HepG2 (cell line): ENCODE data around the gene TMEM258. TPM values are rescaled to one million over a fixed set of nuclear protein-coding genes. Genes with fewer than 3 reads are reported as not detected.

ENCODE experiments used
- FOSL1 ChIP-seq: sonication (generic); formaldehyde crosslinking; IDR thresholded peaks from 2 replicates; pipeline ENCODE4 v1.9.0; 2021; ENCODE audit warnings: missing genetic modification reagents, borderline replicate concordance
- HES4 ChIP-seq: sonication (generic); formaldehyde crosslinking; IDR thresholded peaks from 2 replicates; pipeline ENCODE4 v1.9.0; 2021; ENCODE audit warnings: mild to moderate bottlenecking, missing genetic modification reagents, borderline replicate concordance
- HNRNPH1 ChIP-seq: fragments of 200-400 bp; formaldehyde crosslinking; optimal IDR thresholded peaks from 2 replicates; pipeline ENCODE3; 2017; ENCODE audit warnings: mild to moderate bottlenecking, low read depth, low read length
- KIAA2018 ChIP-seq: sonication (generic); formaldehyde crosslinking; IDR thresholded peaks from 2 replicates; pipeline ENCODE4 v1.5.0; 2020; ENCODE audit warnings: mild to moderate bottlenecking, missing genetic modification reagents, borderline replicate concordance
- NR1H2 ChIP-seq: sonication (generic); formaldehyde crosslinking; IDR thresholded peaks from 2 replicates; pipeline ENCODE4 v1.8.1; 2022; ENCODE audit warnings: low read depth, missing genetic modification reagents, borderline replicate concordance
- RBM39 ChIP-seq: fragments of 200-400 bp; formaldehyde crosslinking; IDR thresholded peaks from one replicate; pipeline ENCODE4 v1.6.1; 2018; ENCODE audit warnings: antibody characterized with exemption, mild to moderate bottlenecking, low read depth, low read length; ENCODE audit not compliant: poor library complexity, severe bottlenecking
- TIGD3 ChIP-seq: sonication (generic); formaldehyde crosslinking; IDR thresholded peaks from 2 replicates; pipeline ENCODE4 v1.5.1; 2020; ENCODE audit warnings: mild to moderate bottlenecking, missing genetic modification reagents, borderline replicate concordance
- TP53 ChIP-seq: sonication (generic); formaldehyde crosslinking; conservative IDR thresholded peaks from 2 replicates; pipeline ENCODE4 v1.4.0; 2020; ENCODE audit warnings: missing genetic modification reagents
- ZNF224 ChIP-seq: sonication (generic); formaldehyde crosslinking; IDR thresholded peaks from 2 replicates; pipeline ENCODE4 v1.5.0; 2020; ENCODE audit warnings: mild to moderate bottlenecking, missing genetic modification reagents
- polyA plus RNA-seq, 8 experiments: library from polyadenylated mRNA; depleted of rRNA in 3 of 8; stranded (reverse) in 7 of 8; unstranded in 1 of 8; fragments of >200 nt; fragmentation: Illumina TruSeq in 4 of 8; extraction: Trizol in 4 of 8; gene quantifications; 2 replicates each; pipeline versions ENCODE4 v1.2.1 to v1.2.3, GENCODE V29; 2011 to 2016; ENCODE audit warnings: low read depth in 4 of 8, missing spikeins in 1 of 8, mixed read lengths in 1 of 8; ENCODE audit not compliant: insufficient read depth in 1 of 8
- total RNA-seq, 5 experiments: library from RNA; depleted of rRNA; stranded (reverse); fragments of >200 nt; fragmentation: Illumina TruSeq; extraction: Trizol; gene quantifications; 2 replicates each; pipeline ENCODE4 v1.2.3, GENCODE V29; 2016; ENCODE audit warnings: low read depth in 1 of 5

TMEM258 gene
- total and polyA plus RNA-seq, 2 of the 13 experiments (the other 11 are each of a cell fraction or from before 2014, with no cell fraction given): 175 to 424 TPM

- TF ChIP-seq TIGD3 (CRISPR knock-in tag) (no peak), KIAA2018 (CRISPR knock-in tag) (no peak), NR1H2 (no peak), RBM39 (no peak), HES4 (CRISPR knock-in tag) (no peak), TP53 (CRISPR knock-in tag) (no peak), HNRNPH1 (no peak), ZNF224 (CRISPR knock-in tag) (no peak), FOSL1 (no peak)
Measured at GRCh38 chr11:61782299-61782698, 10.1 kb downstream of the TMEM258 start (continued).
